Smooth muscle cell (in vitro differentiated cells): ENCODE measurements around the gene DMD. TPM values are rescaled to one million over a fixed set of nuclear protein-coding genes. Genes with fewer than 3 reads are reported as not detected.

Source experiments
- DNase-seq: peaks from one replicate; lab custom pipeline; 2025; ENCODE audit not compliant: unreplicated experiment; lab: John Stamatoyannopoulos, UW
- H2AFZ ChIP-seq: fragments of 200-600 bp; sonication (generic); 2 replicates; pipeline ENCODE4 v1.6.0; 2016; ENCODE audit warnings: antibody characterized with exemption, low read depth, mild to moderate bottlenecking
- H3F3A ChIP-seq: fragments of 200-600 bp; sonication (generic); 2 replicates; pipeline ENCODE4 v1.6.0; 2017; ENCODE audit warnings: antibody characterized with exemption, low read depth
- H3K27ac ChIP-seq: fragments of 200-600 bp; sonication (generic); 2 replicates; pipeline ENCODE4 v1.5.1; 2016; ENCODE audit warnings: low read depth, mild to moderate bottlenecking
- H3K27me3 ChIP-seq: fragments of 200-600 bp; sonication (generic); 2 replicates; pipeline ENCODE4 v1.6.1; 2016; ENCODE audit warnings: low read depth, mild to moderate bottlenecking
- H3K36me3 ChIP-seq: fragments of 200-600 bp; sonication (generic); 2 replicates; pipeline ENCODE4 v1.5.1; 2016; ENCODE audit warnings: low read depth
- H3K4me1 ChIP-seq: fragments of 200-600 bp; sonication (generic); 2 replicates; pipeline ENCODE4 v1.5.1; 2016; ENCODE audit warnings: low read depth
- H3K4me2 ChIP-seq: fragments of 200-600 bp; sonication (generic); 2 replicates; pipeline ENCODE4 v1.6.0; 2016; ENCODE audit warnings: mild to moderate bottlenecking
- H3K4me3 ChIP-seq: fragments of 200-600 bp; sonication (generic); 2 replicates; pipeline ENCODE4 v1.5.1; 2016; ENCODE audit warnings: mild to moderate bottlenecking
- H3K79me2 ChIP-seq: fragments of 200-600 bp; sonication (generic); 2 replicates; pipeline ENCODE4 v1.6.0; 2016; ENCODE audit warnings: low read depth, mild to moderate bottlenecking
- H3K9ac ChIP-seq: fragments of 200-600 bp; sonication (generic); 2 replicates; pipeline ENCODE4 v1.6.0; 2016; ENCODE audit warnings: low read depth
- H3K9me3 ChIP-seq: fragments of 200-600 bp; sonication (generic); replicated peaks from 2 replicates; pipeline ENCODE4 v1.5.1; 2016; ENCODE audit warnings: low read depth
- H4K20me1 ChIP-seq: fragments of 200-600 bp; sonication (generic); 2 replicates; pipeline ENCODE4 v1.6.0; 2016; ENCODE audit warnings: low read depth
- CTCF ChIP-seq: fragments of 200-600 bp; sonication (generic); IDR thresholded peaks from 2 replicates; pipeline ENCODE4 v1.5.1; 2017; ENCODE audit warnings: borderline replicate concordance, mild to moderate bottlenecking, antibody characterized with exemption; ENCODE audit not compliant: insufficient read depth, poor library complexity, severe bottlenecking
- WGBS: methylation state at CpG from one replicate; pipeline ENCODE4 v1.1.7; 2016; ENCODE audit warnings: low lambda C conversion rate; 5-methylcytosine and 5-hydroxymethylcytosine counted together
- polyA plus RNA-seq: library from polyadenylated mRNA; unstranded; fragments of >200 nt; fragmentation: Nextera tagmentation; extraction: Ambion mirVana; gene quantifications from 2 replicates; pipeline ENCODE4 v1.2.1, GENCODE V29; 2016
- total RNA-seq: library from RNA; depleted of rRNA; stranded (reverse); fragments of >200 nt; gene quantifications from 2 replicates; pipeline ENCODE4 v1.2.3, GENCODE V29; 2014

DMD gene
- total and polyA plus RNA-seq, 2 experiments from 2014 or later: 12.3 to 12.6 TPM

GRCh38 chrX:32472364-32472763 is 739.0 kb downstream of the DMD start:
- Histone ChIP-seq H3K4me2 (no peak overlapping the region), H3K79me2 (no peaks in the 10 kb centered on the region), H3K9ac (no peak overlapping the region), H3K9me3 (no peaks in the 10 kb centered on the region), H3F3A (no peaks in the 10 kb centered on the region), H2AFZ (no peak overlapping the region), H3K4me3 (no peak overlapping the region), H3K36me3 (no peaks in the 10 kb centered on the region), H3K27ac (no peak overlapping the region), H3K4me1 (no peaks in the 10 kb centered on the region), H3K27me3 (no peaks in the 10 kb centered on the region), H4K20me1 (no peaks in the 10 kb centered on the region)
- DNase-seq: no peak
- no peak for TF ChIP-seq CTCF
- WGBS: 73% methylated on average over 3 of the region's 3 CpGs

GRCh38 chrX:32455704-32456103 is 755.6 kb downstream of the DMD start:
- H3K9me3 ChIP-seq: no peaks in the 10 kb centered on the region
- no peak overlapping the region for H3K27ac ChIP-seq
- 68% methylated on average over 2 of the region's 2 CpGs for WGBS
- no peak overlapping the region for H3K4me2 ChIP-seq
- H3K79me2 ChIP-seq: no peaks in the 10 kb centered on the region
- no peaks in the 10 kb centered on the region for H4K20me1 ChIP-seq
- no peaks in the 10 kb centered on the region for H3K4me1 ChIP-seq
- H3K4me3 ChIP-seq: no peak overlapping the region
- no peaks in the 10 kb centered on the region for H3K36me3 ChIP-seq
- H2AFZ ChIP-seq: no peak overlapping the region
- H3F3A ChIP-seq: no peaks in the 10 kb centered on the region
- DNase-seq: no peak
- no peaks in the 10 kb centered on the region for H3K27me3 ChIP-seq
- no peak overlapping the region for H3K9ac ChIP-seq
- TF ChIP-seq CTCF: no peak

GRCh38 chrX:32451954-32452695 is 759.2 kb downstream of the DMD start:
- DNase-seq: no peak
- Histone ChIP-seq H3K9ac (no peak overlapping the region), H2AFZ (no peak overlapping the region), H3K27me3 (no peaks in the 10 kb centered on the region), H4K20me1 (no peaks in the 10 kb centered on the region), H3K4me2 (no peak overlapping the region), H3K4me1 (no peaks in the 10 kb centered on the region), H3K36me3 (no peaks in the 10 kb centered on the region), H3K27ac (no peak overlapping the region), H3F3A (no peaks in the 10 kb centered on the region), H3K4me3 (no peak overlapping the region), H3K9me3 (no peaks in the 10 kb centered on the region), H3K79me2 (no peaks in the 10 kb centered on the region)
- no peak for TF ChIP-seq CTCF
- WGBS: 84% methylated on average over 3 of the region's 3 CpGs

- H3K4me3 ChIP-seq: no peak overlapping the region
- no peaks in the 10 kb centered on the region for H4K20me1 ChIP-seq
- no peak overlapping the region for H3K27ac ChIP-seq
- H3K9me3 ChIP-seq: no peaks in the 10 kb centered on the region
- no peak for TF ChIP-seq CTCF
- no peak for DNase-seq
- no peaks in the 10 kb centered on the region for H3F3A ChIP-seq
- no peaks in the 10 kb centered on the region for H3K27me3 ChIP-seq
- 76% methylated on average over 2 of the region's 2 CpGs for WGBS
- H3K4me1 ChIP-seq: no peaks in the 10 kb centered on the region
- H3K79me2 ChIP-seq: no peaks in the 10 kb centered on the region
- no peak overlapping the region for H2AFZ ChIP-seq
- no peak overlapping the region for H3K9ac ChIP-seq
- no peaks in the 10 kb centered on the region for H3K36me3 ChIP-seq
- no peak overlapping the region for H3K4me2 ChIP-seq
Observed at GRCh38 chrX:32448945-32449344, 762.4 kb downstream of the DMD start.
